GM12872 (cell line): ENCODE data around the gene EDARADD.

Experiments
- CTCF ChIP-seq: IDR thresholded peaks from 3 replicates; pipeline ENCODE4 v1.5.1; 2011; ENCODE audit warnings: low read depth, mild to moderate bottlenecking, low read length, moderate library complexity; ENCODE audit not compliant: insufficient read depth

The EDARADD gene

DNA sequence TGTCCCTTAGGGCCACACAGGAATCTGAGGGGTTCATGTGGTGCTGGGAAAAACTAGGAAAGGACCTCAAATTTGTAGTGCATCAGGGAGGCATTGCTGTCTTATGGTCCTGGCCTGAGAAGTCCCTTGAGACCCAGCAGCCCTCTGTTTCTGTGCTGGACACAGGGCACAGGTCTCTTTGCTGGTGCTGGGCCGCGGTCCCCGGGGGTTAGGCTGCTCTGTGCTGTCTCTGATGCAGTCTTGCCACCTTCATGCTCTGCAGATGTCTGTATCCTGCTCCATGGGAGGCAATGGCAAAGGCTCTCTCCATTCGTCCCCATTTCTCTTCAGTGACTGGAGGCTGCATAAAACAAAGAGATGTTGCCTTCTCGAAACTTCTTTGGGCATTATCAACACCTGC lies 13.0 kb downstream of the EDARADD start:
- TF ChIP-seq CTCF = no peak

- no peak for TF ChIP-seq CTCF
Observed at GRCh38 chr1:236413688-236414087, 19.6 kb downstream of the EDARADD start.

- TF ChIP-seq CTCF = no peak
Observed at GRCh38 chr1:236416165-236416564, 22.1 kb downstream of the EDARADD start.

GRCh38 chr1:236417336-236417735 lies 23.2 kb downstream of the EDARADD start:
- TF ChIP-seq CTCF = no peak

- TF ChIP-seq CTCF = no peak
Observed at GRCh38 chr1:236419502-236419901, 25.4 kb downstream of the EDARADD start.

GRCh38 chr1:236421022-236421421 lies 26.9 kb downstream of the EDARADD start:
- TF ChIP-seq CTCF = no peak

DNA sequence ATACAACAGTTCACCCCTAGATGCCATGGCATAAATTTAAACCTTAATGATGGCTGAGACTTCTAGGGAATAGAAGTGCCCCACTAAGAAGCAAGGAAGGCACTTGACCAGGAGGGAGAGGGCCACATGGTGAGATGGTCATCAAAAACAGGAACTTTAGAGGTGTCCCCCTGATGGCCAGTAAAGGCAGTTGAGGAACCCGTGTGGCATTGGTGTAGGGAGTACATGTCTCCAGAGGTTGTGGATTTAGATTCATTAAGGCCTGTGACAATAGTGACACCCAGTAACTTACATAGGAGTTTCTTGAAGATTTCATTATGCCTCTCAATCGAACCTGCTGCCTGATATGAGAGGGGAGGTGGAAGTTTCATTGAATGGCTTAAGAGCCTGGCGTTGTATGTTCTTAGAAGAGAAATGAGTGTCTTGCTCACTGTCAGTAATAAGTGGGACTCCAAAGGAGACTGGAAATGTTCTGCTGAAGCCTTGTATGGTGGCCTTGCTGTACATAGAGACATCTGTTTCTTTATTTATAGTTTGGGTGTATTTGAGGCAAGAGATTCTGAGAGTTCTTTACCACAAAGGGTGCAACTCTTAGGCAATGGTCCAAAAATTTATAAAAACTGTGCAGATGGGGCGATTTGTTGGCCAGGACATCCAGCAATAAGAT lies 27.9 kb downstream of the EDARADD start:
- TF ChIP-seq CTCF = no peak
